Stimulated activated CD4-positive, alpha-beta T cell treated with anti-CD3 and anti-CD28 coated beads, Interleukin-4, amount 100 ng/mL, for 48 hours (primary cell): Measurements from ENCODE around the gene SOHLH2.

Source experiments
- DNase-seq, 2 donors: peaks; one replicate each; pipeline ENCODE4 v3.0.0-alpha.2; 2020; ENCODE audit warnings: low read depth in 2 of 2

The SOHLH2 gene

GRCh38 chr13:36183901-36184300 is 30.5 kb downstream of the SOHLH2 start:
- no peak for DNase-seq

DNA sequence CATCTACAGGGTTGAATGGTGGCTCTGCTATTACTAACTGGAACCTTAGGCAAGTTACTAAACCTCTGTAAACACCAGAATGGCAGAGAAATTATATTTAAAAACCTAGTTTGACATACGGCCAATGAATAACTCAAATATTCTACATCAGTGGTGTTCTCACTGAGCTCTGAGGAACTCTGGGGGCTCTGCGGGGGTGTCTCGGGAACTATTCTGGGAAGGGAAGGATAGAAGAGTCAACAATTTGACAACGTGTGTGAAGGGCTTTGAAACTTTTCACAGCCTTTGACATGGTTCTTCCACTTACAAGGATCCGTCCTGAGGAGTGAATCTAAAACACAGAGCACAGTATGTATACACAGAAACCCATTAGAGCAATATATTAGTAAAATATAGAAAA is 38.7 kb downstream of the SOHLH2 start:
- DNase-seq = no peak

GRCh38 chr13:36174923-36175322 is 39.4 kb downstream of the SOHLH2 start:
- no peak for DNase-seq

DNA sequence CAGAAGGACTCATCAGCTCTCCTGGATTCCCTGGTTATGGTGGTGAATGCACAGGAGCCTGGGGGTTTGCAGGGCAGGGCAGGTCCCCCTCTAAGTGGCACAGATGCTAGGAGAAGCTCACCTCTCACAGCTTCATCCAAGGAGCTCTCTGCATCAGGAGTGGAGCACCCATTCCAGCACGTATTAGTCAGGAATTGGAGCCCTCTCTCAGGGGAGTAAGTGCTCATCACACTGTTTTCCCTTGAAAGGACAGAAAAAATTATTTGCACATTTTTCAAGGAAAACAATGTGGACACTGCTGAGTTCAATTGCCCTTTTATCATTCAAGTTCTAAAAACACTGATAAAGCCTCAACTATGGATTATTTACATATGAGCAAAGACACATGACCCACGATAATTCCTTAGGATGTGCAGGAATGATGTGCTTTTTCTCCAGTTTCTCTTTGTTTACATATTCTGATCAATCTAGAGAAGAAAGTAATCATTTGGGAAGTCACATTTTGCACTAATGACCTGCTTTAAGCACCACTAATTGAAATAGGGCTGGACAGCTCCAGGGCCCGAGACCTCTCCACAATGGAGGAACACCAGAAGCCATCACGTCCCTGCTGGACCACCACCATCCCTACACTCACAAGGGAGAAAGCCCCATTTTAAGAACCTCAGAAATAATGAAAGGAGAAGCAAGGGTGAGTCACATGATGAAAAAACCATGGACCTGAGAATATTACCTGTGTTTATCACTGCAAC is 40.6 kb downstream of the SOHLH2 start:
- no peak for DNase-seq

- DNase-seq = no peak
Measured at GRCh38 chr13:36166046-36166445, 48.3 kb downstream of the SOHLH2 start.

DNA sequence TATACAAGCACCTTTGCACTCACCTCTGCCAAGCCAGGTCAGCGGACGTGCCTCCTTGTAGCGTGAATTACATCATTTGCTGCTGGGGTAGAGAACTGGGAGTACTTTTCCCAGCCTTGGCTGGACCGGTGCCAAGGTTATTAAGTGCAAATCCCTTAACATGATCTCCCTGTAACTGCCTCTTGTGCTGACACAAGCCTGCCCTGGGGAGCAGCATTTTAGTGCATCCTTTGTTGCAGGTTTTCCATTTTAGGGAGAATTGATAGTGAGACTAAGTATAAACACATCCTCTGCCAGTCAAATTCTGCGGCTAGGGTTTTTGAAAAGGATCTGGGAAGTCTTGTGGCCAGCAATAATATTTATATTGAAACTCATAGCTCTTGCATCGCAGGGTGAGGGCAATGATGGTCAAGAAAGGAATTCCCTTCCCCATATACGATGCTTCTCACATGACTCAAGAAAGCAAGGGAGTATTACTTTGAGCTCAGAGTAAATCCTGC is 50.5 kb downstream of the SOHLH2 start:
- DNase-seq = no peak

DNA sequence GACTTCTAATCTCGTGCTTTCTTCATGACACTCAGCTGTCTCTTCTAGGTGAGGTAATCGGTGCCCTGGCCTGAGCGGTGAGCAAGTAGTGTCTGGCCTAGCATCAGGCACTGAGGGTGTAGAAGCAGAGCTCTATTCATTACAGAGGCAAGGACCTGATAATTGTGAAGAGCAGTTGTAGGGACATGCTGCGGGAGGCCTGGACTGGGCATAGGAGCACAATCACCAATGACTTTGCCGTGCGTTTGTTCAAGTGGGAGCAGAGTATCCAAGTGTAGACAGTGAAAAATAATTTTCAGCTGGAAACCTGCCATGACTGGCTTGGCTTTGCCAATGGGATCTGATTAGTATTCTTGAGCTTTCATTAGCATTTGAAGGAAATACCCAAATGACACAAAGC is 51.1 kb downstream of the SOHLH2 start:
- no peak for DNase-seq

- DNase-seq = no peak
Measured at GRCh38 chr13:36160297-36160696, 54.1 kb downstream of the SOHLH2 start.

GRCh38 chr13:36158611-36159010 is 55.7 kb downstream of the SOHLH2 start:
- no peak for DNase-seq

DNA sequence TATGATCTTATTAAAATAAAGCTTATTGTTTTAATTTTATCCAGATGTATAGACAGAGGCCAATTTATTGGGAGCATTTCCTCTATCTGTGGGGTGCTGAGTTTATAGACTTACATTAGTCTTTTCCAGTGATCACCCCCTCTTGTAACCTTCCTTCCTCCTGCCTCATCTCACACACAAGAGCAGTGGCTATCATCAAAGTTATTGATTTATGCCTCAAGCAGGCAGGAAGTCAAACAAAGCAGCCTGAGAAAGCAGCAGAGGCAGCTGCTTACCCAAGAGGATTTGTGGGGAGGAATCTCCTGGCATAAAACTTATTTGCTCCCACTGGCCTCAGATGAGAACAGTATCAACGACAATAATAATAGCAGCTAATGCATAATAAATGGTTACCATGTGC is 56.9 kb downstream of the SOHLH2 start:
- no peak for DNase-seq

- DNase-seq = no peak
Measured at GRCh38 chr13:36154567-36155291, 59.6 kb downstream of the SOHLH2 start.

- DNase-seq = no peak
Measured at GRCh38 chr13:36151591-36151990, 62.8 kb downstream of the SOHLH2 start.

DNA sequence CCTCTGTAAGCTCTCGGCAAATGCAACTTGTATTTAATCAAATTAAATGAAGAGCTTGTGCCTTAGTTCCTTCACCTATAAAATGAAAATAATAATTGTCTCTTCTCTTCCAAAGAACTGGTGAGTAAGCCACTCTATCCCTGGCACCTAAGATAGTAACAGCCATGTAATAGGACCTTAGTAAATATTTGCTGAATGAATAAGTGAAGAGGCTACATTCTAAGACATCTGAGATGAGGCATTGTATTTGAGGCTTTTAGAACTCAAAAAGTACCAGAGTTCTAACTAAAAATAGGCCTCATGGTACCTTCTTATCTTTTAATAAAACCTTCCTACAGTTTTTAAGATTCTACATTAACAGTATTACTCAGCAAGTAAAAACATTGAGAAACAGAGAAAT is 65.9 kb downstream of the SOHLH2 start:
- DNase-seq = no peak

GRCh38 chr13:36147330-36147729 is 67.0 kb downstream of the SOHLH2 start:
- DNase-seq = no peak

GRCh38 chr13:36146511-36147269 is 67.7 kb downstream of the SOHLH2 start:
- no peak for DNase-seq

DNA sequence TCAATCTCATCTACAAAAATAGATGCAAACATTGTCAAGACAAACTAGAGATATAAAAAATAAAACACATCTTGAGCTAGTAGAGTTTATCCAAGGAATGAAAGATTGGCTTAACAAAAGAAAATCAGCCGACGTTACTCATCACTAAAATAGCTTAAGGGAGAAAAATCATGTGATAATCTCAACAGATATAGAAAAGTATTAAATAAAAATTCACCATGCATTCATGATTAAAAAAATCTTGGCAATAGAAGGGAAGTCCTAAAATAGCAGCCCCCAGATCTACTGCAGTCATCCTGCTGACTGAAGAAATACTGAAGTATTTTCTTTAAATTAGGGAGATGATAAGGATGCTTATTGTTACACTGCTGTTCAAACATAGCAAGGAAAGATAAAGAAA is 70.6 kb downstream of the SOHLH2 start:
- DNase-seq = no peak

GRCh38 chr13:36142735-36143134 is 71.6 kb downstream of the SOHLH2 start:
- no peak for DNase-seq

GRCh38 chr13:36135876-36136275 is 78.5 kb downstream of the SOHLH2 start:
- DNase-seq = no peak

DNA sequence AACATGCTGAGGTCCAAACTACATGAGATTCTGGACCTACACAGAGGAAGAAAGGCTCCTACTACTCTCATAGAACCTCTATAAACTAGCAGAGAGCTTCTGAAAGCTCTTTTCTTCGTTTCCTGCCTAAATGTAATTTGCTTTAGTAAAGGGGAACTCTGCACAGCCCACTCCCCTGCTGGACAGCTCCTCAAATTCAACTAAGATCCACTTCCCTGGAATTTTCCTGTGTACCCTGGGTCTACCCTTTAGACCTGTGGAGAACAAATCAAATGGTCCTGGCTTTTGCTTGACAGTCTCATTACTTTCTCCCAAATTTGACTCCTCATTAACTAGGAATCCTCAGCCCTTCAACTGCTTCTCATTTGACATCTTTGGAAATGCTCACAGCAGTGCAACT is 79.7 kb downstream of the SOHLH2 start:
- DNase-seq = no peak

GRCh38 chr13:36133950-36134626 is 80.3 kb downstream of the SOHLH2 start:
- no peak for DNase-seq

- no peak for DNase-seq
Measured at GRCh38 chr13:36132376-36132775, 82.0 kb downstream of the SOHLH2 start.

GRCh38 chr13:36131931-36132297 is 82.4 kb downstream of the SOHLH2 start:
- DNase-seq = no peak
